Peyer's patch (tissue), 4 donors: ENCODE data around the gene ACOT6.

Experiments
- POLR2A ChIP-seq, 2 donors: fragments of 450-650 bp; IDR thresholded peaks; one replicate each; pipeline ENCODE4 v1.5.1; 2017; ENCODE audit warnings: antibody characterized with exemption in 2 of 2, mild to moderate bottlenecking in 2 of 2, moderate library complexity in 2 of 2
- TF ChIP-seq, protein P1 (sequence below), 6 experiments: fragments of 450-650 bp in 4 of 6; fragments of 200-600 bp in 2 of 6; sonication (generic) in 1 of 6; IDR thresholded peaks; one replicate each; pipeline ENCODE4 v1.5.1; 2017 to 2019; ENCODE audit warnings: antibody characterized with exemption in 6 of 6, mild to moderate bottlenecking in 3 of 6, moderate library complexity in 1 of 6

DNA sequence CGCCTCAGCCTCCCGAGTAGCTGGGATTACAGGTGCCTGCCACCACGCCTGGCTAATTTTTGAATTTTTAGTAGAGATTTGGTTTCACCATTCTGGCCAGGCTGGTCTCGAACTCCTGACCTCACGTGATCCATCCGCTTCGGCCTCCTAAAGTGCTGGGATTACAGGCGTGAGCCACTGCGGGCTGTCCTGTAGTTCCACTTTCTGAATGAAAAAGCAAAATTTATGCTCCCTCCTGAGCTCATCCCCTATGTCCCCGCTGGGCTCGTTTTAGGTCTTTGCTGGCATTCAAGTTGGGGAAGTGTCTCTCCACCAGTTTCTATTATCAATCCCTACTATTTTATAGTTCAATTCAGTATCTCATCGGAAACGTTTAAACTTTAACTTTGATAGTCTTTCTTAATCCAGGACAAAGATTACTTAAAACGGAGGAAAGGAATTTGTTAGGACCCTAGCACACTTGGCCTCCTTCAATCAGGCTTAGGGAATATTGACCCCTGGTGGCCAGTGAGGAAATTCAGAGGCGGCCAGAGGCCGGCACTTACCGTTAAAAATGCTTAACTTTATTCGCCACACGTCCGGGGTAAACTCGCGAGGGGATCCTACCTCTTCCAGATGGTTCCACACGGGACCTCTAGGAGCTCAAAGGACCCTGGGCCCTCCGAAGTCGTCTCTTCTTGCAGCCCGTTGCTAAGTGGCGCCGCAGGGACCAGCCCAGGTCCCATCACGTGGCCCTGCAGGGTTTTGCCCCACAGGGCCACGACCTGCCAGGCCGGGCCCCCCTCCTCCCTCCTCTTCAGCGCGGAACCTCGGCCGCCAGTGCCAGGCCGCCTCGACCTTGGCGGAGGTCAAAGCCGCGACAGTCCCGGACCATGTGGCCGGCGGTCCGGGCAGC is 21.0 kb downstream of the ACOT6 start:
- TF ChIP-seq, protein P1, sequence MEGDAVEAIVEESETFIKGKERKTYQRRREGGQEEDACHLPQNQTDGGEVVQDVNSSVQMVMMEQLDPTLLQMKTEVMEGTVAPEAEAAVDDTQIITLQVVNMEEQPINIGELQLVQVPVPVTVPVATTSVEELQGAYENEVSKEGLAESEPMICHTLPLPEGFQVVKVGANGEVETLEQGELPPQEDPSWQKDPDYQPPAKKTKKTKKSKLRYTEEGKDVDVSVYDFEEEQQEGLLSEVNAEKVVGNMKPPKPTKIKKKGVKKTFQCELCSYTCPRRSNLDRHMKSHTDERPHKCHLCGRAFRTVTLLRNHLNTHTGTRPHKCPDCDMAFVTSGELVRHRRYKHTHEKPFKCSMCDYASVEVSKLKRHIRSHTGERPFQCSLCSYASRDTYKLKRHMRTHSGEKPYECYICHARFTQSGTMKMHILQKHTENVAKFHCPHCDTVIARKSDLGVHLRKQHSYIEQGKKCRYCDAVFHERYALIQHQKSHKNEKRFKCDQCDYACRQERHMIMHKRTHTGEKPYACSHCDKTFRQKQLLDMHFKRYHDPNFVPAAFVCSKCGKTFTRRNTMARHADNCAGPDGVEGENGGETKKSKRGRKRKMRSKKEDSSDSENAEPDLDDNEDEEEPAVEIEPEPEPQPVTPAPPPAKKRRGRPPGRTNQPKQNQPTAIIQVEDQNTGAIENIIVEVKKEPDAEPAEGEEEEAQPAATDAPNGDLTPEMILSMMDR (IDR thresholded peaks at IDR 0.05) = peak; percentile 79 to 92 (median 89)
- no peak for TF ChIP-seq POLR2A (IDR thresholded peaks at IDR 0.05)
